HG02759 (cell line): ENCODE data around the gene POC1A.
"Not testable (repeated sequence)": the region's sequence is repeated elsewhere in the genome, so short reads cannot be mapped to it uniquely, and the experiment has no call there.

Experiments used
- ATAC-seq: cut with Tn5 transposase; IDR thresholded peaks from one replicate; pipeline ENCODE4 v1.9.1; 2021; ENCODE audit warnings: mild to moderate bottlenecking, moderate library complexity; ENCODE audit not compliant: unreplicated experiment

Gene POC1A

GRCh38 chr3:52153389-52154096 lies 680 bp downstream of the POC1A start:
- peak; percentile 3 for ATAC-seq

GRCh38 chr3:52151991-52152390 lies 2.2 kb downstream of the POC1A start:
- ATAC-seq = not testable (repeated sequence)

- no peak for ATAC-seq
Observed at GRCh38 chr3:52150860-52151259, 3.4 kb downstream of the POC1A start.

- no peak for ATAC-seq
Observed at GRCh38 chr3:52150357-52150756, 3.9 kb downstream of the POC1A start.

- no peak for ATAC-seq
Observed at GRCh38 chr3:52149726-52150125, 4.5 kb downstream of the POC1A start.

- ATAC-seq = no peak
Observed at GRCh38 chr3:52149021-52149420, 5.2 kb downstream of the POC1A start.

GRCh38 chr3:52147804-52148203 lies 6.4 kb downstream of the POC1A start:
- ATAC-seq = no peak

GRCh38 chr3:52146811-52147210 lies 7.4 kb downstream of the POC1A start:
- ATAC-seq = no peak

- ATAC-seq = no peak
Observed at GRCh38 chr3:52146189-52146588, 8.0 kb downstream of the POC1A start.

GRCh38 chr3:52145736-52146110 lies 8.5 kb downstream of the POC1A start:
- no peak for ATAC-seq

GRCh38 chr3:52144796-52145735 lies 9.2 kb downstream of the POC1A start:
- ATAC-seq = no peak

- no peak for ATAC-seq
Observed at GRCh38 chr3:52144034-52144795, 10.0 kb downstream of the POC1A start.

GRCh38 chr3:52143616-52144015 lies 10.6 kb downstream of the POC1A start:
- no peak for ATAC-seq

- ATAC-seq = no peak
Observed at GRCh38 chr3:52143156-52143555, 11.1 kb downstream of the POC1A start.

GRCh38 chr3:52141751-52142150 lies 12.5 kb downstream of the POC1A start:
- ATAC-seq = no peak

GRCh38 chr3:52140769-52141168 lies 13.5 kb downstream of the POC1A start:
- ATAC-seq = no peak

GRCh38 chr3:52140000-52140399 lies 14.2 kb downstream of the POC1A start:
- ATAC-seq = no peak

GRCh38 chr3:52137311-52137710 lies 16.9 kb downstream of the POC1A start:
- no peak for ATAC-seq

GRCh38 chr3:52136513-52136912 lies 17.7 kb downstream of the POC1A start:
- ATAC-seq = no peak

GRCh38 chr3:52135332-52135731 lies 18.9 kb downstream of the POC1A start:
- ATAC-seq = no peak

GRCh38 chr3:52134761-52135160 lies 19.5 kb downstream of the POC1A start:
- no peak for ATAC-seq
